Measurements from ENCODE around the gene SPTB. TPM values are rescaled to one million over a fixed set of nuclear protein-coding genes. Genes with fewer than 3 reads are reported as not detected.
"Not testable (repeated sequence)": the region's sequence is repeated elsewhere in the genome, so short reads cannot be mapped to it uniquely, and the experiment has no call there.

Gene SPTB
- total and polyA plus RNA-seq, 7 experiments from 2014 or later, result 0.05 to 0.12 (median 0.05) TPM; not detected in 4

DNA sequence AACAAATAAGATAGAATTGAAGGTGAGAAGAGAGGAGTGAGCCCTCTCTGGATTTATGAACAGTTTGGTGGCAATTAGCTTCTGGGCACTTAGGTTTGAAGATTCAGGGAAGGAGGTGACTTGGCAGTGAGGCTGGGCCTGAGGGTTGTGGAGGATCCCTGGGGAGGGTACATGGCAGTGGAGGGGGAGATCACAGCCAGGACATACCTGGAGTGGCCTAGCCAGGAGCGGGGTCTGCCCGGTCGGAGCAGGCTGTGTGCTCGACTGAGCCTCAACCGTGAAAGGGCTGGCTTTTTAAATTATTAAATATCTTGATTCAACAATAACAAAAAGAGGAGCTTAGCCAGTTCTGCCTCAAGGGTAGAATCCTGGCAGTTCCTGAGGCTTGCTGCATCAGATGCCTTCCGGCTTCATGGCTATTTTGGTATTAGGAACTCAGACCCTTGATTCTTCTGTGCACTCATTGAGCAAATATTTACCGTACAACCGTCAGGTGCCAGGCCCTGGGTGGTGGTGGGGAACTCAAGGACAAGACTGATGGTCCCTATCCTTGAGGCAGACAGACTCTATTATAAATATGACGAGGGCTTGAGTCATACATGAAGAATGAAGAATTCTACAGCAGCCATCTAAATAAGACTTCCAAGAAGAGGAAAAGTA lies 73.4 kb downstream of the SPTB start:
- ATAC-seq (no peak), DNase-seq (no peak)
- POLR2A ChIA-PET, result no interaction called here
- H3K4me3 ChIP-seq (ENCODE audit: low read length), result no peak overlapping the region
- no peaks in the 10 kb centered on the region for H3K36me3 ChIP-seq (ENCODE audit: control insufficient read depth in 2 of 3, insufficient read depth in 3 of 3, low read length in 3 of 3)
- no peaks in the 10 kb centered on the region for H3K36me3 Mint-ChIP-seq
- peaks cover 0 to 1% (median 0%) of the 10 kb centered on the region in 11 donors for H3K9me3 Mint-ChIP-seq
- no peak overlapping the region for H3K27ac ChIP-seq (ENCODE audit: low read depth, low read length)
- H3K27me3 Mint-ChIP-seq, result peaks cover 0 to 13% (median 0%) of the 10 kb centered on the region in 5 donors
- intact Hi-C loops (cut with micrococcal nuclease), result no loop called here
- H3K9me3 ChIP-seq (ENCODE audit: control insufficient read depth in 2 of 3, low read length in 3 of 3), result no peaks in the 10 kb centered on the region
- CTCF ChIA-PET, result no interaction called here
- no peaks in the 10 kb centered on the region for H3K27me3 ChIP-seq (ENCODE audit: control insufficient read depth in 2 of 2, insufficient read depth in 2 of 2, low read length in 2 of 2)
- H3K4me1 Mint-ChIP-seq, result peaks cover 0 to 1% (median 0%) of the 10 kb centered on the region in 7 donors
- peak overlapping the region in 1 of 9 donors; percentile 87 for H3K27ac Mint-ChIP-seq
- no peaks in the 10 kb centered on the region for H3K4me1 ChIP-seq (ENCODE audit: control insufficient read depth in 2 of 2, insufficient read depth in 2 of 2, low read length in 2 of 2)
- no peak overlapping the region for H3K4me3 Mint-ChIP-seq

DNA sequence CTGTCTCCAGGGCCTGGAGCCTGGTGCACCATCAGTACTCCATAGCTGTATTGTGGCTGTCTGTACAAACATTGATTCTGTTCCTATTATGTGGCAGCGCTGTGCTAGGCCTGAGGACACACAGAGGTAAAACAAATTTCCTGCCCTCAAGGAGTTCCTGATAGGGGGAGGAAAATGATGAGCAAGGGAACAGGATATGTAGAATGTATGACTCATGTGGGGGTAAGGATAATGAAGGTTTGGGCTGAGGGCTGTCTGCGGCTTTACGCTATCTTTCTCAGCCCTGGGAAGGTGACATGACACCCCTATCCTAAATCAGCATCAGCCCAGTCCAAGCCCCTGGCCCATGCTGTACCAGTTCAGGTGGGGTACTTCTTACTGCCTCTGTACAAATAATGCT lies 74.1 kb downstream of the SPTB start:
- H3K27ac Mint-ChIP-seq; H3K4me3 Mint-ChIP-seq; H3K4me3 ChIP-seq (ENCODE audit: low read length); H3K9me3 Mint-ChIP-seq; H3K36me3 ChIP-seq (ENCODE audit: control insufficient read depth in 2 of 3, insufficient read depth in 3 of 3, low read length in 3 of 3); CTCF ChIA-PET; ATAC-seq; H3K36me3 Mint-ChIP-seq; H3K27me3 ChIP-seq (ENCODE audit: control insufficient read depth in 2 of 2, insufficient read depth in 2 of 2, low read length in 2 of 2); H3K27ac ChIP-seq (ENCODE audit: low read depth, low read length); H3K9me3 ChIP-seq (ENCODE audit: control insufficient read depth in 2 of 3, low read length in 3 of 3); intact Hi-C loops (cut with micrococcal nuclease); DNase-seq; H3K4me1 Mint-ChIP-seq; POLR2A ChIA-PET; H3K4me1 ChIP-seq (ENCODE audit: control insufficient read depth in 2 of 2, insufficient read depth in 2 of 2, low read length in 2 of 2): not testable (repeated sequence)
- H3K27me3 Mint-ChIP-seq, result peaks cover 0 to 11% (median 0%) of the 10 kb centered on the region in 5 donors

DNA sequence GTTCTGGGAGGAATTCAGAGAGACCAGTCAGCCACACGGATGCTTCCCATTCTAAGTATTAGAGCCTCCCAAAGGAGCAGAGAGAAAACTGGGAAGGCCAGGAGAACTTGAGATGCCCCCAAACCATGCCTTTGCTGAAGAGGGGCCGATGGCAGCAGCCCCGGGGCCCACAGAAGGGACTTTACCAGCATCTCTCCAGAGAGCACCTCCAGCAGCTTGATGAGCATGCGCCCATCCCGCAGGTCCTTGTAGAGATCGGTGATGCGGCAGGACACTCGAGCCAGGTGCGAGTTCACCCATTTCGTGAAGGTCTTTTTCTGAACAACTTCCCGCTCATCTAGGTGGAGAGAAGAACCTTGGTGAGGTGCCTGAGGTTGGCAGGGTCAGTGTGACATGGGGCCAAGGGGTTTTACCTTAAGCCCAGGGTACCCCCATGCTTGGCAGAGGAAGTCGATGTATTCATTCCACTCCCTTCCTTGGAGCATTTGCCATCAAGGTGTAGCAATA lies 74.9 kb downstream of the SPTB start:
- CTCF ChIA-PET, result no interaction called here
- ATAC-seq, result no peak
- no peak overlapping the region for H3K4me3 Mint-ChIP-seq
- intact Hi-C loops (cut with micrococcal nuclease), result loop anchor here in 1 of 2 donors (5.0 kb wide), 1 partner anchor 87 kb away; no protein-coding TSS in a partner anchor
- peak overlapping the region in 1 of 9 donors; percentile 25 for H3K27ac Mint-ChIP-seq
- H3K9me3 ChIP-seq (ENCODE audit: control insufficient read depth in 2 of 3, low read length in 3 of 3), result no peaks in the 10 kb centered on the region
- POLR2A ChIA-PET, result no interaction called here
- H3K4me1 Mint-ChIP-seq, result peaks cover 0 to 4% (median 0%) of the 10 kb centered on the region in 7 donors
- no peak for DNase-seq
- no peaks in the 10 kb centered on the region for H3K36me3 ChIP-seq (ENCODE audit: control insufficient read depth in 2 of 3, insufficient read depth in 3 of 3, low read length in 3 of 3)
- no peaks in the 10 kb centered on the region for H3K36me3 Mint-ChIP-seq
- H3K27ac ChIP-seq (ENCODE audit: low read depth, low read length), result no peak overlapping the region
- peaks cover 0 to 9% (median 0%) of the 10 kb centered on the region in 5 donors for H3K27me3 Mint-ChIP-seq
- peaks cover 0 to 2% (median 0%) of the 10 kb centered on the region in 11 donors for H3K9me3 Mint-ChIP-seq
- no peaks in the 10 kb centered on the region for H3K27me3 ChIP-seq (ENCODE audit: control insufficient read depth in 2 of 2, insufficient read depth in 2 of 2, low read length in 2 of 2)
- H3K4me1 ChIP-seq (ENCODE audit: control insufficient read depth in 2 of 2, insufficient read depth in 2 of 2, low read length in 2 of 2), result no peaks in the 10 kb centered on the region
- H3K4me3 ChIP-seq (ENCODE audit: low read length), result no peak overlapping the region

DNA sequence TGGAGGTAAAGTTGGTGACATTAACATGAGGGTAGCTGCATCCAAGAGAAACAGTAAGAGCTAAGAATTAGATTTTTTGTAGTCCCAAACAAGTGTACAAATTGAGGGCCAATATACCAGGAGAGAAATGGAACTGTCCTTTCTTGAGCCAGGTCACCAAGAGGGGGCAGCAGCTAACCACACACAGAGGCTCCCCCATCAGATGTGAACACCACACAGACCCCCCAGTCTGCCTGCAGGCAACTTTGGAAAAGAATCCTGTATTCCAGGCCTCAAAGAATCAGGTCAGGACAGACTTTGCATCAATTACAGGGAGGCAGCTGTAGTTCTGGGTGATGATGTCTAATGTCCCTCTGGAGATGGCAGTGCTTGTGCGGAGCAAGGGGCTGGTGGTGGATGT lies 77.9 kb downstream of the SPTB start:
- intact Hi-C loops (cut with micrococcal nuclease), result loop anchor here in 1 of 2 donors (5.0 kb wide), 1 partner anchor 91 kb away; no protein-coding TSS in a partner anchor
- POLR2A ChIA-PET, result interaction anchor here (0.5 kb wide), 1 partner anchor 692 kb away, joined by 4 read pairs; no protein-coding TSS in a partner anchor
- no peaks in the 10 kb centered on the region for H3K36me3 Mint-ChIP-seq
- DNase-seq, result no peak
- Histone ChIP-seq H3K9me3 (ENCODE audit: control insufficient read depth in 2 of 3, low read length in 3 of 3) (no peaks in the 10 kb centered on the region), H3K27ac (ENCODE audit: low read depth, low read length) (no peak overlapping the region), H3K4me1 (ENCODE audit: control insufficient read depth in 2 of 2, insufficient read depth in 2 of 2, low read length in 2 of 2) (no peaks in the 10 kb centered on the region), H3K27me3 (ENCODE audit: control insufficient read depth in 2 of 2, insufficient read depth in 2 of 2, low read length in 2 of 2) (no peaks in the 10 kb centered on the region), H3K36me3 (ENCODE audit: control insufficient read depth in 2 of 3, insufficient read depth in 3 of 3, low read length in 3 of 3) (no peaks in the 10 kb centered on the region), H3K4me3 (ENCODE audit: low read length) (no peak overlapping the region)
- ATAC-seq, result no peak
- peaks cover 0 to 2% (median 0%) of the 10 kb centered on the region in 7 donors for H3K4me1 Mint-ChIP-seq
- H3K27me3 Mint-ChIP-seq, result peaks cover 0 to 15% (median 0%) of the 10 kb centered on the region in 5 donors
- CTCF ChIA-PET, result no interaction called here
- H3K4me3 Mint-ChIP-seq, result no peak overlapping the region
- no peak overlapping the region for H3K27ac Mint-ChIP-seq
- peaks cover 0 to 2% (median 0%) of the 10 kb centered on the region in 11 donors for H3K9me3 Mint-ChIP-seq

DNA sequence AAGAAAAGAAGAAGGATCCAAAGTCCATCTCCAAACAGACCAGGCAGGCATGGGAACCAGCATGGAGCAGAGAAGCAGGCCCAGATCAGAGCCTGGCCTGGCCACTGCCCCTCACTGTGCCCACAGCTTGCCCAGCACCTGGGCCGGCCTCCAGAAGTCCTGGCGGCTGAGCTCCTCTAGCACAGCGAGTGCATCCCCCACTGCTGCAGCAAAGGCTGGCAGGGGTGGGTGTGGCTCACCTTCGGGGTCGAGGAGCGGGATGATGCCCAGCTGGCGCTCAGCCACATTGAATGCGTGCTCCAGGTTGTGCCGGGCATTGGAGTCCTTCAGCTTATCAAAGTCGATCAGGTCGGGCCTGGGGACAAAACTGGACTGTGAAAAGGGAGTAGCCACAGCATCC lies 78.7 kb downstream of the SPTB start:
- DNase-seq, result no peak
- Mint-ChIP-seq H3K27me3 (peaks cover 0 to 16% (median 0%) of the 10 kb centered on the region in 5 donors), H3K4me1 (peaks cover 0 to 2% (median 0%) of the 10 kb centered on the region in 7 donors), H3K9me3 (peaks cover 0 to 2% (median 0%) of the 10 kb centered on the region in 11 donors), H3K27ac (peak overlapping the region in 1 of 9 donors; percentile 32), H3K36me3 (no peaks in the 10 kb centered on the region), H3K4me3 (no peak overlapping the region)
- Histone ChIP-seq H3K27ac (ENCODE audit: low read depth, low read length) (no peak overlapping the region), H3K4me3 (ENCODE audit: low read length) (no peak overlapping the region), H3K27me3 (ENCODE audit: control insufficient read depth in 2 of 2, insufficient read depth in 2 of 2, low read length in 2 of 2) (no peaks in the 10 kb centered on the region), H3K4me1 (ENCODE audit: control insufficient read depth in 2 of 2, insufficient read depth in 2 of 2, low read length in 2 of 2) (no peaks in the 10 kb centered on the region), H3K36me3 (ENCODE audit: control insufficient read depth in 2 of 3, insufficient read depth in 3 of 3, low read length in 3 of 3) (no peaks in the 10 kb centered on the region), H3K9me3 (ENCODE audit: control insufficient read depth in 2 of 3, low read length in 3 of 3) (no peaks in the 10 kb centered on the region)
- intact Hi-C loops (cut with micrococcal nuclease), result loop anchor here in 1 of 2 donors (5.0 kb wide), 1 partner anchor 91 kb away; no protein-coding TSS in a partner anchor
- ChIA-PET CTCF (interaction anchor here (1.0 kb wide), 1 partner anchor 91 kb away, joined by 3 read pairs; no protein-coding TSS in a partner anchor), POLR2A (interaction anchor here (0.5 kb wide), 1 partner anchor 692 kb away, joined by 4 read pairs; no protein-coding TSS in a partner anchor)
- ATAC-seq, result no peak

DNA sequence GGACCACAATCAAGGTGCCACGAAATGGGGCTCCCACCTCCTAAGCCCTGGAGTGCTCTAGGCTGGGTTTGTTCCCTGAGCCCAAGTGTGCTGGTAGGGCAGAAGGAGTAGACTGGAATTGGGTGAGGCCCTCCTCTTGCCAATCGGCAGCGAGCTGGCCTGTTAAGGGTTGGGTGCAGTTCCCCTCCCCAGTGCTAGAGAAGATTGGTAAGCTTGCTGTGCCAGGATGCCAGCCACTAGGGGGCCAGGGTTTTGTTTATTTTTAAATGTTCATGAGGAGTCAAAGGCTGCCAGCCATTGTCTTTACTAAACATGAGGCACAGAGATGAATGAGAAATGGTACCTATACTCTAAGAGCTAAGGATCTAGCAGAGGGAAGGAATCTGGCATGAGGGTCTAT lies 79.7 kb downstream of the SPTB start:
- Histone ChIP-seq H3K9me3 (ENCODE audit: control insufficient read depth in 2 of 3, low read length in 3 of 3) (no peaks in the 10 kb centered on the region), H3K27me3 (ENCODE audit: control insufficient read depth in 2 of 2, insufficient read depth in 2 of 2, low read length in 2 of 2) (no peaks in the 10 kb centered on the region), H3K4me3 (ENCODE audit: low read length) (no peak overlapping the region), H3K4me1 (ENCODE audit: control insufficient read depth in 2 of 2, insufficient read depth in 2 of 2, low read length in 2 of 2) (no peaks in the 10 kb centered on the region), H3K27ac (ENCODE audit: low read depth, low read length) (no peak overlapping the region), H3K36me3 (ENCODE audit: control insufficient read depth in 2 of 3, insufficient read depth in 3 of 3, low read length in 3 of 3) (no peaks in the 10 kb centered on the region)
- CTCF ChIA-PET, result interaction anchor here (1.0 to 1.6 kb wide), 2 partner anchors 23 to 92 kb away, joined by 3 to 5 read pairs; no protein-coding TSS in a partner anchor
- Mint-ChIP-seq H3K9me3 (peaks cover 0 to 2% (median 0%) of the 10 kb centered on the region in 11 donors), H3K4me3 (no peak overlapping the region), H3K27ac (no peak overlapping the region), H3K27me3 (peaks cover 0 to 17% (median 0%) of the 10 kb centered on the region in 5 donors), H3K4me1 (peaks cover 0 to 2% (median 0%) of the 10 kb centered on the region in 7 donors), H3K36me3 (no peaks in the 10 kb centered on the region)
- intact Hi-C loops (cut with micrococcal nuclease), result loop anchor here in 1 of 2 donors (5.0 kb wide), 1 partner anchor 92 kb away; no protein-coding TSS in a partner anchor
- peak; percentile 9 for ATAC-seq
- DNase-seq, result peak in 1 of 9 donors; percentile 13
- POLR2A ChIA-PET, result no interaction called here
